ENCODE data around the gene MED19. TPM values are rescaled to one million over a fixed set of nuclear protein-coding genes. Genes with fewer than 3 reads are reported as not detected.
A peak's percentile ranks its signal among the peaks of the same experiment; 100 is the strongest.
"Not testable (repeated sequence)": the region's sequence is repeated elsewhere in the genome, so short reads cannot be mapped to it uniquely, and the experiment has no call there.

The MED19 gene
- total RNA-seq, 1 donor from 2014 or later: 6.1 TPM

DNA sequence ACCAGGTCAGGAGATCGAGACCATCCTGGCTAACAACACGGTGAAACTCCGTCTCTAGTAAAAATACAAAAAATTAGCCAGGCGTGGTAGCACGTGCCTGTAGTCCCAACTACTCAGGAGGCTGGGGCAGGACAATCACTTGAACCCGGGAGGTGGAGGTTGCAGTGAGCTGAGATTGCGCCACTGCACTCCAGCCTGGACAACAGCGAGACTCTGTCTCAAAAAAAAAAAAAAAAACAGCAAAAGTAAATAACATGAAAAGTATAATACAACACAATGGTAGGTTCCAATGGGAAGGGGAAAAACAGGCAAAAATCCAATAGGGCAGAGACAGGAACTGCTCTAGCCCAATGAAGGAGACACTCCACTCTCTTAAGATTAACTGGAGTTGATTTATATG is 6.6 kb downstream of the MED19 start:
- not testable (repeated sequence) for ATAC-seq; DNase-seq (ENCODE audit: low spot score)

DNA sequence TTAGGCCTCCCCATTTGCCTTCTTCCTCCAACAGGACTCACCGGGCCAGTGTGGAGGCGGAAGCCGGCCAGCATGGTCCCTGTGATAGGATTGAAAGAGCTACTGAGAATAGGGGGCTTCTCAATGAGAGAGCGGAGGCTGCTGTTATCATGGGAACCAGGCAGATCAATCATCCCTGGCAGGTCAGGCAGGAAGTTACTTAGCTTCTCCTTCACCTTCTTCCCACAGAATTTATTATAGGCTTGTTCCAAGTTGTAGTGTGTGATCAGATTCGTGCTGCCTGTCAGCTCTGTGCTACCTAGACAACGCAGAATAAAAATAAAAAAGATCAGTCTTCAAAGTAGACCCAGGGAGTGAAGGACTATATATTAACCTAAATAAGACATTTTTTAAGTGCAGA is 7.1 kb downstream of the MED19 start:
- DNase-seq (ENCODE audit: low spot score) (no peak), ATAC-seq (no peak)

DNA sequence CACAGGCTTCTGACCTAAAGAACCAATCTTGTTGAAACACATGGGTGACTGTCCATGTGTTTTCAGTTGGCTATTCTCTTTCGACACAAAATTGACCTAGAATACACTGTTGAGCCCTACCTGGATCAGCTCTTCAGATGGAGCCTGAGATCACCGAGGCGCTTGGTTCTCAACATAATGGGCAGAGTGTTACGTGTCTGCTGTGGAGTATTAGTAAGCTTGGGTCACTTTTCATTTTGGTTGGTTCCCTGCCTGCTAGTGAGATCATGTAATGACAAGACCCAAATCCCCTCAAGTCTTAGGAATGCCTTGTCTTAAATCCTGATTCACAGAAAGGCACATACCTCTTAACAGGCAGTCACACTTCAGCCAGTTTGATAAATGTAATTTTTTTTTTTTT is 8.7 kb downstream of the MED19 start:
- DNase-seq (ENCODE audit: low spot score) (no peak), ATAC-seq (no peak)

DNA sequence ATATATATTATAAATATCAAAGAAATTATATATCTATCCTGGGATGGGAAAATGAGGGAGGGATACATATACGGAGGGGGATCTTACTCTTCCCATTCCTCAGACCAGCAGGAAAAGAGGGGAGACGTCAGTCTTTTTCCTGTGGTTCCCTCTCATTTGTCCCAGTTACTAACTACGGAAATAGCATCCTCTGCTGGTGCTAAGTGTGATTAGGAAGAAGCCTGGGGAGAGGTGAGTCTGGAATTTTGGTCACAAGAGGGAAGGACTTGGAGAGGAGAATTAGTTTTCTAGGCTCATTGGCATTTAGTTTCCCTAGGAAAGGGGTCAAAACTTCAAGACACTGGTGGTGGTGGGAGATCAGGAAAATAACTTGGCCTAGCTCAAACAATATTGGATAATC is 11.6 kb downstream of the MED19 start:
- ATAC-seq (no peak), DNase-seq (ENCODE audit: low spot score) (no peak)

DNA sequence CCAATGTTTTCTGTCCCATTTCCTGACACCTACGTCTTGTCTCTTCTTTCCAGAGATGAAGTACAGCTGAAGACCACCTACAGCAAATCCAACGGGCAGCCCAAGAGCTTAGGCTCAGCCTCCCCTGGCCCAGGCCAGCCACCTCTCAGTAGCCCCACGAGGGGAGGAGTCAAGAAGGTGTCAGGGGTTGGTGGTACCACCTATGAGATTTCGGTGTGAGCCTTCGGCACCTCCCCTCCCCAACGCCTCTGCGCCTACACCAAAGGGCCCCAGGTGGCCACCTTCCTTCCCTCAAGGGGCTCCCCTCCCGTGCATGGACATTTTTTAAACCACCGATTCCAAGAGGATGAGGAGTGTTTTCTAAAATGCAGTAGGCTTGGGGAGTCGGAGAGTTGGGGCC is 12.2 kb downstream of the MED19 start:
- DNase-seq (ENCODE audit: low spot score) (no peak), ATAC-seq (no peak)

DNA sequence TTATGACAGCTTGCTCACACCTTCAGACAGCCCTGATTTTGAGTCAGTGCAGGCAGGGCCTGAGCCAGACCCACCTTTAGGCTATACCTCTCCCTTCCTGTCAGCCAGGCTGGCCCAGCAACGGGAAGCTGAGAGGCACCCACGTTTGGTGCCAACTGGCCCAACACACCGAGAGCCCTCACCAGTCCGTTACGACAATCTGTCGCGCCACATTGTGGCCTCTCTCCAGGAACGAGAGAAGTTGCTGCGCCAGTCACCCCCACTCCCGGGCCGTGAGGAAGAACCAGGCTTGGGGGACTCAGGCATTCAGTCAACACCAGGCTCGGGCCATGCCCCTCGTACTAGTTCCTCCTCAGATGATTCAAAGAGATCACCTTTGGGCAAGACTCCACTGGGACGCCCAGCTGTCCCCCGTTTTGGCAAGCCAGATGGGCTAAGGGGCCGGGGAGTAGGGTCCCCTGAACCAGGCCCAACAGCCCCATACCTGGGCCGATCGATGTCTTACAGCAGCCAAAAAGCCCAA is 13.1 kb downstream of the MED19 start:
- ATAC-seq (peak; percentile 23), DNase-seq (ENCODE audit: low spot score) (no peak)

DNA sequence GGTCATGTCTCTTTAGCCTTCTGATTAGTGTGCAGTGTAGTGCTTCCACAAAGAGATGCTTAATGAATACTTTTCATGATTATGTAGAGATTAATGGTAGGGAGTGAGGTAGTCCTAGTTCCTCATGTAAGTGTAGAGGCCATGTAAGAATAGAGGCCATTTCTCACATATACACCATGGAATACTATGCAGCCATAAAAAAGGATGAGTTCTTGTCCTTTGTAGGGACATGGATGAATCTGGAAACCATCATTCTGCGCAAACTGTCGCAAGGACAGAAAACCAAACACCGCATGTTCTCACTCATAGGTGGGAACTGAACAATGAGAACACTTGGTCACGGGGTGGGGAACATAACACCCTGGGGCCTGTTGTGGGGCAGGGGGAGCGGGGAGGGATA is 21.5 kb downstream of the MED19 start:
- not testable (repeated sequence) for DNase-seq (ENCODE audit: low spot score); ATAC-seq

DNA sequence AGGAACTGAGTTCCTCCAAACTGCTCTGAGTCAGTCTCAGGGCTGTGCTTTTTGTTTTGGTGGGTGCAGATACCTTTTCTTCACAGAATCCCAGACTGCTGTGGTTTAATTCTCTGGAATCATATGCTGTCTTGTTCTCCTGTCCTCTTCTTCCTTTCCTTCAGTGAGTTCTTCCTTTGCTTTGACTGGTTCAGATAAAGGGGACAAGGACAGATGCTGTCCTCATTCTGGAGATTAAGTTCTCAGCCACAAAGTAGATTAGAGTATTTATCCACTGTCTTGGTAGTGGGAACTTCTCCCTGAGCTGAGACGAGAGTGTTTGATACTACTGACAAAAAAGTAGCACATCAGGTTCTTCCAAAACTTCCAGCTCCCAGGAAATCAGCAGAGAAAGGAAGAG is 30.8 kb downstream of the MED19 start:
- no peak for ATAC-seq
- no peak for DNase-seq (ENCODE audit: low spot score)

DNA sequence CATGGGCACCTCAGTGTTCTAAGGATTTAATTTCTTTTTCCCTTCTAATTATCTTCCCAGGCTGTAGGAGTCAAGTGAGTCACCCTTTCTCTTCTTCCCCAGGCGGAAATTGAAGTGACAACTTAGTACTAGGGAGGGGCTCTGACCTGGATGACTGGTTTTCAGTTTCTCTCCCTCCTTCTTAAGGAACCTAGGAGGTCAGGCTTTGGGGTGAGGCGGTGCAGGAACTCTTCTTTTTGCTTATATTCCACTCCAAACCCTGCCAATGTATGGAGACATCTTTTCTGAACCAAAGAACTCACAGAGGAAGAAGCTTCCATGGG is 31.5 kb downstream of the MED19 start:
- DNase-seq (ENCODE audit: low spot score): no peak

DNA sequence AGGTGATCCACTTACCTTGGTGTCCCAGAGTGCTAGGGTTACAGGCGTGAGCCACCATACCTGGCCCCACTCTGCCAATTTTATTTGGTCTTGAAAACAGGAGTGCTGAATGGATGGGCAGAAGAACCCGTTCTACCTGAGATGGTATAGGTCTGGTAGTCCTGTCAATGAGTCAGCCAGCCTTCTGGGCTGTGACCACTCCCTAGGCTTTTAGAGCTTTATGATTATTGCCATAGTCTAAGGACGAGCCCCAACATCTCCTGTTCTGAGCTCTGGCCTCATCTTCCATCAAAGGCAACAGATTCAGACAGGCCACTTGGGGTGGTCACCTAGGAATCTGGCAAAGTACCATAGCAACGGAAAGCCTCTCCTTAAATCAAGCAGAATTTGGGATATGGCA is 32.6 kb downstream of the MED19 start:
- no peak for DNase-seq (ENCODE audit: low spot score)
- ATAC-seq: peak; percentile 42

More for the DNA sequence above, 31.5 kb downstream of the MED19 start:
- ATAC-seq: no peak

DNA sequence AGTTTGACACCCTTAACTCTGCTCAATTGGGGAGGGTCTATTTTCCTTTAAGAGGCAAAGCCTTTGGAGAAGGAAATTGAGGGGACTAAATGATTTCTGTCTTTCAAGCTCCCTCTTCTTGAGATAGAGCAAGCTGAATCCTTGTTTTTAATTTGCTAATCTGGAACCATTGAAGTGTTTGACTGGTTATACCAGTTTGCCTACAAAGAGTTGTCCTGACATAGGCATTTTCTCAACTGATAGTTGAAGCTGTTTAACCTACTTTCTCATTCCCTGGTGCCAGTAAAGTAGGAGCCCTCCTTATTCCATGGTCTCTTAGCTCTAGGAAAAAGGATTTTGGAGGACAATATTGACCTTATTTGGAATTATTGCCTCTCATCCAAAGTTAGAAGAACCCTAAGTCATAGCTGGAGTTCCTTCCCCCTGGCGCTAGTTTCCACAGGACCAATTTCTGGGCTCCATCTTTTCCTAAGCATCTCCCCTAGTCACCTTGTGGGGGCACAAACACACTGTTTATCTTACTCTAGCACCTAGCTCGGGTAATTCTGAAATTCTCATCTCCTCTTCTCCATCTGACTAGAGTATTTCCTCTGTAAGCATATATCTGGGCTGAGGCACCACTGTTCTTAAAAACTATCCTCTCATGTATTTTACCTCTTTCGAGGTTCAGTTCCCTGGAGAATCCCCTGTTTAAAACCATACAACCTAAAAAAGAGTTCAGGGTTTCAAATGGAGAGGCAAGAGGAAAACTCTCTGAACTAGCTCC is 36.7 kb downstream of the MED19 start:
- DNase-seq (ENCODE audit: low spot score): no peak
- ATAC-seq: no peak

DNA sequence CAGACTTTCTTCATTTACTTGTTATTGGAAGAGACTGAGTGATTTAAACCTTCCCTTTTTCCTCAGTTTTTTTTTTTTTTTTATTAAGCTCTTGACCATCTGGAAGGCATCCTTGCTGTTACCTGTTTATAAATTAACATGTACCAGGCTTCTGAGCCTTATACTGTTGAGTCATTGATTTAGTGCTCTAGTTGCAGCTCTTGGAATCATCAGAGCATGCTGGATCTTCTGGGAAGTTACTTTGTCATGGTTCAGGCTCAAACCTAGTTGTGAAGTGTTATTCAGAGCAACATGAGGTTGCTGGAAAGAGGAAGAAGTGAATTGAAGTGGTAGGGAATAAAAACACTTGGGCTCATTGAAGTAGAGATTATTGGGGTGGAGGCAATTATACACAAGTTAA is 37.8 kb downstream of the MED19 start:
- no peak for DNase-seq (ENCODE audit: low spot score)
- ATAC-seq: no peak

DNA sequence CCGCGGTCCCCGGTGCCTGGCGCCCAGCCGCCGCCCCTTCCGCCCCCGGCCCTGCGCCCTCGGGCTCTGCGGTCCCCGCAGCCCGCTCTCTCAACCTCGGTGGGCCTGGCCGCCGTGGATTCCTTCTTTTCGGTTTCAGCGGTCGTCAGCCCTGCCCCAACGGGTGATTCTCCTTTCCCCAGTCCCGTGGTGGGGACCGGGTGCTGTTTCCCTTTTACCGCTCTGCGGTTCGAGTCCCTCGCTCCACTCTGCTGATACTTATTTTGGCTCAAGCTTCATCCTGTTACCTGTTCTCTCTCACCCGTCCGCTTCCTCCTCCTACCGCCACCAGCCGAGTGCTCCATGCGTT is 43.6 kb downstream of the MED19 start:
- ATAC-seq: peak; percentile 12
- DNase-seq (ENCODE audit: low spot score): no peak

DNA sequence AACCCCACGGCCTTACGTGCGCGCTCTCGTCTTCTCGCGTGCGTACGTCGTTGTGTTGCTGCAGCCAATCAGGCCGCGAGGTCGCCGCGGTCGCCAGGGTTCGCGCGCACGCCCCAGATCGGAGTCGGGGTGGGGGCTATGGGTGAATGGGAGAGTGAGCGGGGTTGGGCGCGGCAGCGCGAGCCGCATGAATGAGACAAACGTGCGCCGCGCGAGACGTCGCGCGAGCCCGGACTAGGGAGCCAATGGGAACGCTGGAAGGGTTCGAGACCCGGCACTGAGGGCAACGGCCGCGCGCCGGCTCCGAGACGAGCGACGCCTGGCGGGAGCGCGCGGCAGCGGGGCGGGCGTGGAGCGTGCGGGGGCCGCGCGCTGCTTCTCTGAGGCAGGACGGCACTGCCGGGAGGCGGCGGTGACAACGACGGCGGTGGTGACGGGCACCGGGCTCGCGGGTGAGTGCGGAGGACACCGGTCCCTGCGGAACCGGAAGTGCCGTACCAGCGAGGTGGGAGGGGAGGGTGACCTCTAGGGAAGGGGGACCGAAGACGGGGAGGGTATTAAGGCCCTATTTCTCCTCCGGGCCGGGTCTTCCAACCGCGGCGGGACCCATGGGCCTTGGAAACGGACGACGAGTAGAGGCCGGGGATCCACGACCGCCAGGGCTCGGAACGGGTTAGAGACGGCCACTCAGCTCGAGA is 44.1 kb downstream of the MED19 start, which contains the start of gene ZDHHC5:
TSS of gene ZDHHC5 (plus strand) at position 379 of the 698 bp plus-strand sequence. CDS start 4,977 bp downstream, outside the sequence.
- DNase-seq (ENCODE audit: low spot score) (peak; percentile 99), ATAC-seq (peak; percentile 86)

DNA sequence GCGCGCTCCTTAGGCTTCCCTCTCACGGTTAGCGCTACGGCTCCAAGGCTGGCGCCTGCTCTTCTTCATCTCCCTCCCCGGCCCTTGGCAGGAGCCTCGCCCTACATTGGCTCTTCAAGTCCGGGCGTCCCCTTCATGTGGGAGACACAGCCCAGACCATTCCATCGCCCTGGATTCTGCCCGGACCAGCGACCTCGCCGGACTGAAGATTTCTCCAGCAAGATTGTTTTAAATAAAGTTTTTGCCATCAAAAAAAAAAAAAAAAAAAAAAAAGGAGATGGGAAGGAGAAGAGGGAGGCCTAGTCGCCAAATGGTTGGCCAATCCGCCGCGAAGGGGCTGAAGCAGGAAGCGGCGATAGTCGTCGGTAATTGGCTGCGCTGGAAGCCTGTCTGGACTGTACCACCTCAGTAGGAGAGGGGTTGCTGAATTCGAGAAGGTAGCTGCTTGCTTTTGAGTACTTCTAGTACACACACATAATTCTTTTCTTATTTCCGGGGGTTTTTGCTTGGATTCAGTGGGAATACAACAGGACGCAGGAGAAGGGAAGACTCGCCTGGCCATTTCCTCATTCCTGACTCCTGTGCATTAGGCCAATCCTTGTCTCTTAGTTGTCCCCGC is 44.8 kb downstream of the MED19 start:
- ATAC-seq (peak; percentile 82), DNase-seq (ENCODE audit: low spot score) (peak; percentile 96)

DNA sequence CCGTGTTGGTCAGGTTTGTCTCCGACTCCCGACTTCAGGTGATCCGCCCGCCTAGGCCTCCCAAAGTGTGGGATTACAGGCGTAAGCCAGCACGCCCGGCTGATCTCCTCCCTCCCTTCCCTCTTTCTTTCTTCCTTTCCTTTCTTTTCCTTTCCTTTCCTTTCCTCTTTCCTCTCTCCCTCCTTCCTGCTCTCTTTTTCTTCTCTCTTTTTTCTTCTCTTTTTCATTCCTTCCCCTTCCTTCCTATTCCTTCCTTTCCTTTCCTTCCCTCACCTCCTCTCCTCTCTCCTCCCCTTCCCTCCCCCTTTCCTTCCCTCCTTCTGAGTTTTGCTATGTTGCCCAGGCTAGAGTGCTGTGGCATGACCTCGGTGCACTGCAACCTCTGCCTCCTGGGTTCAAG is 48.0 kb downstream of the MED19 start:
- DNase-seq (ENCODE audit: low spot score): no peak
- ATAC-seq: no peak

DNA sequence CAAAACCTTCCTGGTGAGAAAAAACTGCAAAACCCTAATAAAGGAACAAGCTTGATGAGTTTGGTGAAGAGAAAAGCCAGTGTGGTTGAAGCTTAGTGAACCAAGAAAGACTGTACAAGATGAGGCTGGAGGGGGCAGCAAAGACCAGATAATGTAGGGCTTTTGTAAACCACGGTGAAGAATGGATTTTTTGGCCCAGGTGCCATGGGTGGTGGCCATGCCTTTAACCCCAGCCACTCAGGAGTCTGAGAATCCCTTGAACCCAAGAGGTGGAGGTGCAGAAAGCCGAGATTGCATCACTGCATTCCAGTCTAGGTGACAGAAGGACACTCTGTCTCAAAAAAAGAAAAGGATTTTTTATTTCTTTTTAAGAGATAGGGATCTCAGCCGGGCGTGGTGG is 49.1 kb downstream of the MED19 start:
- DNase-seq (ENCODE audit: low spot score): no peak
- no peak for ATAC-seq

DNA sequence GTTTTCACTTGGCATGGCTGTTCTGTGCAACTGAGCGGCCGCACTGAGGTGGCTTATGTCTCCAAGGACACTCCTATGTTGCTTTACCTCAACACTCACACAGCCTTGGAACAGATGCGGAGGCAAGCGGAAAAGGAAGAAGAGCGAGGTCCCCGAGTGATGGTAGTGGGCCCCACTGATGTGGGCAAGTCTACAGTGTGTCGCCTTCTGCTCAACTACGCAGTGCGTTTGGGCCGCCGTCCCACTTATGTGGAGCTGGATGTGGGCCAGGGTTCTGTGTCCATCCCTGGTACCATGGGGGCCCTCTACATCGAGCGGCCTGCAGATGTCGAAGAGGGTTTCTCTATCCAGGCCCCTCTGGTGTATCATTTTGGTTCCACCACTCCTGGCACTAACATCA is 52.3 kb downstream of the MED19 start:
- no peak for DNase-seq (ENCODE audit: low spot score)
- ATAC-seq: no peak

DNA sequence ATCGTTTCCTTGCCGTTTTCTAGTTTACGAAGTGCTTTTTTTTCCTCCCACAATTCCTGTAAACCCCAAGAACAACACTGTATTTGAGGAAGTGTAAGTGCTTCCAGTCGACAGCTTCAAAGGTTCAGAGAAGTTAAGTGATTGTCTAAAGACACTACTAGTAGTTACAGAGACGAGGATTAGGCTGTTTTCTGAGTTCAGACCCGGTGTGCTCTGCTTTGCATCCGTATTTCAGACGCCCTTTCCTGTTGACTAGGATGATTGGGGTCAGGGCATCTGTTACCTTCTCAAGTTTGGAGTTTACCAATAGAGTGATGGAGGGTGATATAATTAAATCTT is 54.0 kb downstream of the MED19 start:
- ATAC-seq (no peak), DNase-seq (ENCODE audit: low spot score) (no peak)

DNA sequence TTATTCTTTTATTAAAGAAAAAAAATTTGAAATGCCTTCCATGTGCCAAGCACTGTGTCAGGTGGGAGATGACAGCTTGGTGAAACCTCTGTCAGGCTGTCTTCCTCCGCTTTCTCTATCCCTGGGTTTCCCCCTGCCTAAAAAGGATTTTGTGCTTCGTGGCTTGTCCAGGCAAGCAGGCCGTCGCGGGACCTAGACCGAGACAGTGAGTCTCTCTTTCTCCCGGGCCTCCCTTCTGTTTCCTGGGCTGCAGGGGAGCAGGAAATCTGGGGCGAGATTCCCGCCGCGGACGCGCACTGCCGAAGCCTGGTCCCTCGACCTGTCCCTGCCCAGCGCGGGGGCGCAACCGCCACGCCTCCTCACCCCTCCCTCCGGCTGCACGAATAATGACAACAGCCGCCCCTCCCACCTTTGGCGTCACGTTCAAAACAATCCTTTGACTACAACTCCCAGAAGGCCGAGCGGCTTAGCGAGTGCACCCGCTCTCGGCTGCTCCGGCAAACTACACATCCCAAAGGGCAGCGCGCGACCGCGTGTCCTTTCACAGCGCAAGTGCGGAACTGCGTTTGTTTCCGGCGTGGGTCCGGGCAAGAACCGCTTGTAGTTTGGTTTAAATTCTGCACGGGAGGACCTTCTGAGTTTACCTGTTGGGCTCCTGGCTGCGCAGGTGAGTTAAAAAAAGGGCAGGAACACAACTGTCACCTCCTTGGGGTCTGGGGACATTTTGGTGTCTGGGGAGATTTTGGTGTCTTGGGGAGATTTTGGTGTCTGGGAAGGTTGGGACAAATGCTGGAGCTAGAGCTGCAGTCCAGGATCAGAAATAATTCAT is 54.6 kb downstream of the MED19 start, which contains the start of gene CLP1:
TSS of gene CLP1 (plus strand) at position 569 of the 829 bp plus-strand sequence. CDS start 1,715 bp downstream, outside the sequence.
- peak; percentile 98 for ATAC-seq

DNA sequence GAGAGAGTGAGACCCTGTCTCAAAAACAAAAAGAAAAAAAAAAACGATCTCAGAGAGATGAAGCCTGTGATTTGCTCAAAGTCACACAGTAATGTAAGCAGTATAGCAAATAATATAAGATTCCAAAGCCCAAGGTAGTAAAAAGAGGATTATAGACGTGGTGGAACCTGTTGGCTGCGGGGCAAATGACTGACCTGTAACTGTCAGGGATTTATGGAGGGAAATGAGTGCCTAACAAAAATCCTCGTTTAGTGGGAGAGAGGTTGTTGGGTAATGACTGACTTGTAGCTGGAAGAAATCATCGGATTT is 55.2 kb downstream of the MED19 start:
- ATAC-seq (no peak), DNase-seq (ENCODE audit: low spot score) (no peak)

More for the DNA sequence above, 54.6 kb downstream of the MED19 start, which contains the start of gene CLP1:
- peak; percentile 100 for DNase-seq (ENCODE audit: low spot score)
